Lower lobe of right lung (tissue), 2 donors: Measurements from ENCODE around the gene DNMBP. TPM values are rescaled to one million over a fixed set of nuclear protein-coding genes. Genes with fewer than 3 reads are reported as not detected.

Source experiments
- ATAC-seq, 2 donors: fragments of 200-7000 bp; cut with Tn5 transposase; one replicate each; pipeline ENCODE4 v1.9.1; 2020 to 2022; ENCODE audit warnings: mild to moderate bottlenecking in 2 of 2, moderate library complexity in 2 of 2
- DNase-seq: peaks from one replicate; pipeline ENCODE4 v3.0.0-alpha.2; 2020
- H3K27ac ChIP-seq: fragments of 200-600 bp; one replicate; pipeline ENCODE4 v1.8.0; 2022
- H3K27me3 ChIP-seq: fragments of 200-600 bp; one replicate; pipeline ENCODE4 v1.8.0; 2022; ENCODE audit warnings: low read depth
- H3K36me3 ChIP-seq: fragments of 200-600 bp; one replicate; pipeline ENCODE4 v1.8.0; 2022; ENCODE audit warnings: mild to moderate bottlenecking
- H3K4me1 ChIP-seq: fragments of 200-600 bp; one replicate; pipeline ENCODE4 v1.8.0; 2022
- H3K4me3 ChIP-seq: fragments of 200-600 bp; one replicate; pipeline ENCODE4 v1.8.0; 2022; ENCODE audit warnings: mild to moderate bottlenecking
- H3K9me3 ChIP-seq: fragments of 200-600 bp; one replicate; pipeline ENCODE4 v1.8.0; 2022
- CTCF ChIP-seq: fragments of 200-600 bp; IDR thresholded peaks from one replicate; pipeline ENCODE4 v1.8.0; 2022; ENCODE audit warnings: antibody characterized with exemption, mild to moderate bottlenecking
- intact Hi-C: fragments of 100-400 bp; cut with DNase I; formaldehyde crosslinking; loops from one replicate; pipeline ENCODE4 v1.11.0; 2022
- total RNA-seq: library from RNA; stranded (reverse); fragmentation: NEBNext Ultra II Directional; extraction: Animal tissue kit (Norgen Biotek cat#: 25700); gene quantifications from one replicate; pipeline ENCODE4 v1.2.1, GENCODE V29; 2021
- donor health status: DM: no; HTN: yes; CAD: no; lungs with severe emphysema.

The DNMBP gene
- total RNA-seq, 1 donor from 2014 or later: 13.7 TPM

GRCh38 chr10:99999319-100000108, 10.2 kb downstream of the DNMBP start:
- Histone ChIP-seq H3K9me3 (no peaks in the 10 kb centered on the region), H3K27ac (no peak overlapping the region), H3K4me1 (peaks cover 26% of the 10 kb centered on the region), H3K36me3 (no peaks in the 10 kb centered on the region), H3K4me3 (no peak overlapping the region), H3K27me3 (no peaks in the 10 kb centered on the region)
- no peak for TF ChIP-seq CTCF
- DNase-seq (no peak), ATAC-seq (no peak)
- intact Hi-C loops: no loop called here

GRCh38 chr10:99998889-99999288, 10.9 kb downstream of the DNMBP start:
- intact Hi-C loops: no loop called here
- Histone ChIP-seq H3K36me3 (no peaks in the 10 kb centered on the region), H3K4me3 (no peak overlapping the region), H3K27me3 (no peaks in the 10 kb centered on the region), H3K4me1 (peaks cover 32% of the 10 kb centered on the region), H3K27ac (no peak overlapping the region), H3K9me3 (no peaks in the 10 kb centered on the region)
- no peak for TF ChIP-seq CTCF
- ATAC-seq (no peak), DNase-seq (no peak)

- Histone ChIP-seq H3K36me3 (no peaks in the 10 kb centered on the region), H3K4me3 (no peak overlapping the region), H3K4me1 (peaks cover 35% of the 10 kb centered on the region), H3K9me3 (no peaks in the 10 kb centered on the region), H3K27ac (no peak overlapping the region), H3K27me3 (no peaks in the 10 kb centered on the region)
- intact Hi-C loops: no loop called here
- DNase-seq: no peak
- ATAC-seq: no peak
- TF ChIP-seq CTCF: no peak
Measured at GRCh38 chr10:99996671-99997648, 12.8 kb downstream of the DNMBP start.

- no peaks in the 10 kb centered on the region for H3K9me3 ChIP-seq
- ATAC-seq (no peak), DNase-seq (no peak)
- TF ChIP-seq CTCF: no peak
- intact Hi-C loops: no loop called here
- H3K4me3 ChIP-seq: no peak overlapping the region
- H3K36me3 ChIP-seq: no peaks in the 10 kb centered on the region
- no peaks in the 10 kb centered on the region for H3K27me3 ChIP-seq
- peaks cover 35% of the 10 kb centered on the region for H3K4me1 ChIP-seq
- no peak overlapping the region for H3K27ac ChIP-seq
Measured at GRCh38 chr10:99995713-99996112, 14.0 kb downstream of the DNMBP start.

GRCh38 chr10:99995269-99995668, 14.5 kb downstream of the DNMBP start:
- no peak for TF ChIP-seq CTCF
- Histone ChIP-seq H3K36me3 (no peaks in the 10 kb centered on the region), H3K9me3 (no peaks in the 10 kb centered on the region), H3K4me3 (no peak overlapping the region), H3K27me3 (no peaks in the 10 kb centered on the region), H3K4me1 (peaks cover 35% of the 10 kb centered on the region), H3K27ac (no peak overlapping the region)
- intact Hi-C loops: no loop called here
- DNase-seq: no peak
- no peak for ATAC-seq
